ENCODE results near the gene MIDN.

MIDN gene

DNA sequence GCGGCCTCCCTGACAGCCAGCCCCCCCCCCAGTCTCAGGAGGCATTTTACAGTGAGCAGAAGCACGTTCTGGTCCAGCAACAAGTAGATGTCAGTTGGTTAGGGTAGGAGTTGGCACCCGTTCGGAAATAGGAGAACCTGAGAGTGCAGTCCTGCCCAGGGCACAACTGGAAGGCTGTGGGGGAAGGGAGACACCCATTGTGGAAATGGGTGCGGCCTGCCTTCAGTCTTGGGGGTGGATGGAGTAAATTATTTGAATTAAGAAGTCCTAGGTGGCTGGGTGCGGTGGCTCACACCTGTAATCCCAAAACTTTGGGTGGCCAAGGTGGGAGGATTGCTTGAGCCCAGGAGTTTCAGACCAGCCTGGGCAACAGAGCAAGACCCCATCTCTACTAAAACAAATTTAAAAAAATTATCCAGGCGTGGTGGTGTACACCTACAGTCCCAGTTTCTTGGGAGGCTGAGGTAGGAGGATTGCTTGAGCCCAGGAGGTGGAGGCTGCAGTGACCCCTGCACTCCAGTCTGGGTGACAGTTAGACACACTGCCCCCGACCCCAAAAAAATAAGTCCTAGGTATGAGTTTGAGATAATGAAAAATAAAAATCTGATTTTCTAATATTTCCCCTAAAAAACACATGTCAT, 21.9 kb downstream of the MIDN start:
- Histone ChIP-seq H3K27ac (ENCODE audit: low read depth, low read length) (peak overlapping the region; percentile 97), H2AK5ac (ENCODE audit: low read length) (peak overlapping the region; percentile 55), H2BK5ac (ENCODE audit: low read length) (peak overlapping the region; percentile 94), H3K4ac (ENCODE audit: low read depth, low read length) (no peak overlapping the region), H3K79me2 (ENCODE audit: control insufficient read depth, insufficient read depth, low read length) (peaks cover 36% of the 10 kb centered on the region), H3K4me3 (ENCODE audit: low read length) (peak overlapping the region; percentile 73), H3K79me1 (ENCODE audit: low read length) (peaks cover 13% of the 10 kb centered on the region), H2BK15ac (replicated peaks; ENCODE audit: low read depth) (no peak overlapping the region), H3K4me1 (ENCODE audit: control insufficient read depth, low read depth, low read length) (peaks cover 2% of the 10 kb centered on the region), H3K36me3 (ENCODE audit: control insufficient read depth, insufficient read depth, low read length) (peaks cover 10% of the 10 kb centered on the region), H3K9ac (ENCODE audit: low read length) (peak overlapping the region; percentile 96), H3K4me2 (ENCODE audit: low read length) (peak overlapping the region; percentile 67), H2BK120ac (ENCODE audit: low read depth, low read length) (no peak overlapping the region), H3K23ac (ENCODE audit: low read length) (peak overlapping the region; percentile 6), H3K27me3 (ENCODE audit: insufficient read depth, low read length, poor library complexity) (no peaks in the 10 kb centered on the region), H4K8ac (ENCODE audit: low read depth, low read length) (no peak overlapping the region), H4K5ac (ENCODE audit: low read length) (no peak overlapping the region), H3K56ac (ENCODE audit: low read length) (peak overlapping the region; percentile 98), H3K18ac (ENCODE audit: low read length) (peak overlapping the region; percentile 6)
- DNase-seq, result no peak
- no CpG with 5 or more reads among the region's 8 CpGs for WGBS (ENCODE audit: extremely low coverage, insufficient coverage, low lambda C conversion rate)

DNA sequence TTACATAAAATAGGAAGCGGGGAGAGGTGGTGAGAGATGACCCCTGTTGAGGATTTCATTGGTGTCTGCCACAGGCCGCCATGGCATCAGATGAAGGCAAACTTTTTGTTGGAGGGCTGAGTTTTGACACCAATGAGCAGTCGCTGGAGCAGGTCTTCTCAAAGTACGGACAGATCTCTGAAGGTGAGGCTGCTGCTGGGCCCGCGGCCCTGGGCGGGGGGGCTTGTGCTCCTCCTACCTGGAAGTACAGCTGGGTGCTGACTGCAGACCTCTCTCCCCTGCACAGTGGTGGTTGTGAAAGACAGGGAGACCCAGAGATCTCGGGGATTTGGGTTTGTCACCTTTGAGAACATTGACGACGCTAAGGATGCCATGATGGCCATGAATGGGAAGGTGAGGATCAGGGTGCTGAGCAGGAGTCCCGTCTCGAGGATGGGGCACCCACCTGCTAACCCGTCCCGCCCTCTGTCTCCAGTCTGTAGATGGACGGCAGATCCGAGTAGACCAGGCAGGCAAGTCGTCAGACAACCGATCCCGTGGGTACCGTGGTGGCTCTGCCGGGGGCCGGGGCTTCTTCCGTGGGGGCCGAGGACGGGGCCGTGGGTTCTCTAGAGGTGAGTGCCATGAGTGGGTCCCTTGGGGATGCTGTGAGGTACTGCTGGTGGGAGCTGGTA, 22.6 kb downstream of the MIDN start:
- Histone ChIP-seq H3K23ac (ENCODE audit: low read length) (no peak overlapping the region), H2AK5ac (ENCODE audit: low read length) (no peak overlapping the region), H2BK15ac (replicated peaks; ENCODE audit: low read depth) (no peak overlapping the region), H3K18ac (ENCODE audit: low read length) (no peak overlapping the region), H3K4me2 (ENCODE audit: low read length) (peak overlapping the region; percentile 4), H3K27ac (ENCODE audit: low read depth, low read length) (no peak overlapping the region), H4K5ac (ENCODE audit: low read length) (no peak overlapping the region), H3K36me3 (ENCODE audit: control insufficient read depth, insufficient read depth, low read length) (peaks cover 10% of the 10 kb centered on the region), H3K9ac (ENCODE audit: low read length) (peak overlapping the region; percentile 96), H3K4me1 (ENCODE audit: control insufficient read depth, low read depth, low read length) (peaks cover under 1% of the 10 kb centered on the region), H2BK5ac (ENCODE audit: low read length) (no peak overlapping the region), H2BK120ac (ENCODE audit: low read depth, low read length) (no peak overlapping the region), H3K79me1 (ENCODE audit: low read length) (peaks cover 13% of the 10 kb centered on the region), H3K4me3 (ENCODE audit: low read length) (no peak overlapping the region), H3K4ac (ENCODE audit: low read depth, low read length) (no peak overlapping the region), H3K56ac (ENCODE audit: low read length) (peak overlapping the region; percentile 18), H3K27me3 (ENCODE audit: insufficient read depth, low read length, poor library complexity) (no peaks in the 10 kb centered on the region), H3K79me2 (ENCODE audit: control insufficient read depth, insufficient read depth, low read length) (peaks cover 36% of the 10 kb centered on the region), H4K8ac (ENCODE audit: low read depth, low read length) (no peak overlapping the region)
- no CpG with 5 or more reads among the region's 26 CpGs for WGBS (ENCODE audit: extremely low coverage, insufficient coverage, low lambda C conversion rate)
- no peak for DNase-seq

DNA sequence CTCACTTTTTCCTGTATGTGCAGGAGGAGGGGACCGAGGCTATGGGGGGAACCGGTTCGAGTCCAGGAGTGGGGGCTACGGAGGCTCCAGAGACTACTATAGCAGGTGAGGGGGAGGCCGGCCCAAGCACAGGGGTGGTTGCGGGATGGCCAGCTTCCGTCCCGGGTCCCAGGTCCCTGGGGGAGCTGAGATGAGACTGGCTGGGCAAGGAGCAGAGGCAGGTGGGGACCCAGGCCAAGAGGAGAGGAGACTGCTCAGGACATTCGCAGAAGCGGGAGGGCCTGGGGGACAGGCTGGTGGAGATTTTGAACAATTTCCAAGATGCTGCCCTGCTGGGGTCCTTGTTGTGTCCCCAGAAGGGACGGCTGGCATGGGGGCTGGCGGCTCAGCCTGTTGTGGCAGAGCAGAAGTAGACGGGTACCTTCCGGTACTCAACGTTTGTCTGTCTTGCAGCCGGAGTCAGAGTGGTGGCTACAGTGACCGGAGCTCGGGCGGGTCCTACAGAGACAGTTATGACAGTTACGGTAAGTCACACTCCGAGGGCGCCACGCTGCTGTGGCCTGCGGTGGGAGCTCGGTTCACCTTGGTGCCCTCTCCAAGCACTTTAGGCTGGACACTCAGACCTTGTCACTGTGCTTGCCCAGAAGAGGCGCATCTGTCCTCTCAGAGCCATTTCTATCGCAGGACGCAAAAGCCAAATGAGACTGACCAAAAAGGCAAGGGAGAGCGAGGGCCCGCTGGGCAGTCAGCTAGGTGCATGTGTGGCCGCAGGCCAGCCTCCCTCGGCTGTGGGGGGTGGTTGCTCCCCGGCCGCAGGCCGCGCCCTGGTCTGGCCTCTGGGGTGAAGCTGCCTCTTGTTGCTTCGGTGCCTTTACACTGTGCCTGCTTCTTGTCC, 23.4 kb downstream of the MIDN start:
- peak overlapping the region; percentile 96 for H3K9ac ChIP-seq (ENCODE audit: low read length)
- peaks cover 42% of the 10 kb centered on the region for H3K79me2 ChIP-seq (ENCODE audit: control insufficient read depth, insufficient read depth, low read length)
- H3K4ac ChIP-seq (ENCODE audit: low read depth, low read length), result no peak overlapping the region
- H3K4me3 ChIP-seq (ENCODE audit: low read length), result no peak overlapping the region
- peak overlapping the region; percentile 18 for H3K56ac ChIP-seq (ENCODE audit: low read length)
- no peak overlapping the region for H3K27ac ChIP-seq (ENCODE audit: low read depth, low read length)
- no peaks in the 10 kb centered on the region for H3K27me3 ChIP-seq (ENCODE audit: insufficient read depth, low read length, poor library complexity)
- no peak overlapping the region for H2BK15ac ChIP-seq (replicated peaks; ENCODE audit: low read depth)
- no peak overlapping the region for H3K18ac ChIP-seq (ENCODE audit: low read length)
- H4K5ac ChIP-seq (ENCODE audit: low read length), result no peak overlapping the region
- H3K36me3 ChIP-seq (ENCODE audit: control insufficient read depth, insufficient read depth, low read length), result peaks cover 10% of the 10 kb centered on the region
- H3K79me1 ChIP-seq (ENCODE audit: low read length), result peaks cover 17% of the 10 kb centered on the region
- WGBS (ENCODE audit: extremely low coverage, insufficient coverage, low lambda C conversion rate), result no CpG with 5 or more reads among the region's 37 CpGs
- no peak overlapping the region for H3K4me2 ChIP-seq (ENCODE audit: low read length)
- H4K8ac ChIP-seq (ENCODE audit: low read depth, low read length), result no peak overlapping the region
- H2AK5ac ChIP-seq (ENCODE audit: low read length), result no peak overlapping the region
- H2BK5ac ChIP-seq (ENCODE audit: low read length), result no peak overlapping the region
- no peaks in the 10 kb centered on the region for H3K4me1 ChIP-seq (ENCODE audit: control insufficient read depth, low read depth, low read length)
- H3K23ac ChIP-seq (ENCODE audit: low read length), result no peak overlapping the region
- H2BK120ac ChIP-seq (ENCODE audit: low read depth, low read length), result no peak overlapping the region
- no peak for DNase-seq

DNA sequence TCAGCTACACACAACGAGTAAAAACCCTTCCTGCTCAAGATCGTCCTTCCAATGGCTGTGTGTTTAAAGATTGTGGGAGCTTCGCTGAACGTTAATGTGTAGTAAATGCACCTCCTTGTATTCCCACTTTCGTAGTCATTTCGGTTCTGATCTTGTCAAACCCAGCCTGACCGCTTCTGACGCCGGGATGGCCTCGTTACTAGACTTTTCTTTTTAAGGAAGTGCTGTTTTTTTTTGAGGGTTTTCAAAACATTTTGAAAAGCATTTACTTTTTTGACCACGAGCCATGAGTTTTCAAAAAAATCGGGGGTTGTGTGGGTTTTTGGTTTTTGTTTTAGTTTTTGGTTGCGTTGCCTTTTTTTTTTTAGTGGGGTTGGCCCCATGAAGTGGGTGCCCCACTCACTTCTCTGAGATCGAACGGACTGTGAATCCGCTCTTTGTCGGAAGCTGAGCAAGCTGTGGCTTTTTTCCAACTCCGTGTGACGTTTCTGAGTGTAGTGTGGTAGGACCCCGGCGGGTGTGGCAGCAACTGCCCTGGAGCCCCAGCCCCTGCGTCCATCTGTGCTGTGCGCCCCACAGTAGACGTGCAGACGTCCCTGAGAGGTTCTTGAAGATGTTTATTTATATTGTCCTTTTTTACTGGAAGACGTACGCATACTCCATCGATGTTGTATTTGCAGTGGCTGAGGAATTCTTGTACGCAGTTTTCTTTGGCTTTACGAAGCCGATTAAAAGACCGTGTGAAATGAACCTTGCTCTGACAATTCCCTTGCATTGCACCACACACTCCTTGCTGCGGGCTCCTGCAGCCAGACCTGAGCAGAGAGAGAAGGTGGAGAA, 24.3 kb downstream of the MIDN start:
- Histone ChIP-seq H3K79me2 (ENCODE audit: control insufficient read depth, insufficient read depth, low read length) (peaks cover 43% of the 10 kb centered on the region), H3K36me3 (ENCODE audit: control insufficient read depth, insufficient read depth, low read length) (peaks cover 10% of the 10 kb centered on the region), H3K4me1 (ENCODE audit: control insufficient read depth, low read depth, low read length) (no peaks in the 10 kb centered on the region), H3K23ac (ENCODE audit: low read length) (no peak overlapping the region), H2AK5ac (ENCODE audit: low read length) (no peak overlapping the region), H2BK120ac (ENCODE audit: low read depth, low read length) (no peak overlapping the region), H3K27ac (ENCODE audit: low read depth, low read length) (no peak overlapping the region), H3K18ac (ENCODE audit: low read length) (no peak overlapping the region), H2BK15ac (replicated peaks; ENCODE audit: low read depth) (no peak overlapping the region), H4K8ac (ENCODE audit: low read depth, low read length) (no peak overlapping the region), H2BK5ac (ENCODE audit: low read length) (no peak overlapping the region), H3K56ac (ENCODE audit: low read length) (no peak overlapping the region), H4K5ac (ENCODE audit: low read length) (no peak overlapping the region), H3K9ac (ENCODE audit: low read length) (peak overlapping the region; percentile 49), H3K79me1 (ENCODE audit: low read length) (peaks cover 18% of the 10 kb centered on the region), H3K27me3 (ENCODE audit: insufficient read depth, low read length, poor library complexity) (no peaks in the 10 kb centered on the region), H3K4me3 (ENCODE audit: low read length) (no peak overlapping the region), H3K4ac (ENCODE audit: low read depth, low read length) (no peak overlapping the region), H3K4me2 (ENCODE audit: low read length) (no peak overlapping the region)
- no peak for DNase-seq
- WGBS (ENCODE audit: extremely low coverage, insufficient coverage, low lambda C conversion rate), result no CpG with 5 or more reads among the region's 33 CpGs

DNA sequence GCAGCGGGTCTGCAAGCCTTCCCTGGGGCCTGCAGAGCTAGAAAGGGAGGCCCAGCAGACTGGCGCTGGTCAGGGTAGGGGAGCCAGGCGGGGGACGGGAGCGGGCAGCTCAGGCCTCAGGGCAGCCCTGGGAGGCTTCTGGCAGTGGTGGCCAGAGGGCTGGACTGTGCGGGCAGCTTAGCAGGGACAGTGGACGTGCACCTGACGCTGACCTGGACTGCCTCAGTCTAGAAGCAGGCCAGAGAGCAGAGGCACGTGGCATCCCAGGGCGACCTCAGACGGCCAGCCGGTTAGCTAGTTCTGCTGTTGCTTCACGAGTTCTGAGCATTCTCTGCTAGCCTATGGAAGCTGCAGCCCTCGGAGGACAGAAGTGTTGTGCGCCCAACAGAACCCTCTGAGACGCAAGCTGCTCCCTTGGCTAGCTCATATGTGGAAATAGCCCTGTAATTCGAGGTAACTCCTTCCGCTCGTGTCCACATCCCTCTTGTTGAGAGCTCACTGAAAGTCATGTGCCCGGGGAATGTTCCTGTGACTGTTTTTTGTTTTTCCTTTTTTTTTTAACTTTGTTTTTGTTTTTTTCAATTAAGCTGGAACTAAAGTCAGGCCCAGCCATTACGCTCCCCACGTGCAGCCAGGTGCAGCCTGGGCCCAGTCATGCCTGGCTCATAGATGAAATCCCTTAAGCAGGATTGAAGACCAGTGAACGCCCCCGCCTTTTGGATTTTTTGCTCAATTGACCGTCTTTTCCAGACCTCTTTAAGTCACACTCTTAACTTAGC, 25.1 kb downstream of the MIDN start:
- H2AK5ac ChIP-seq (ENCODE audit: low read length), result no peak overlapping the region
- no peak overlapping the region for H4K8ac ChIP-seq (ENCODE audit: low read depth, low read length)
- H4K5ac ChIP-seq (ENCODE audit: low read length), result no peak overlapping the region
- no peak overlapping the region for H3K27ac ChIP-seq (ENCODE audit: low read depth, low read length)
- no peak overlapping the region for H3K56ac ChIP-seq (ENCODE audit: low read length)
- H3K4me2 ChIP-seq (ENCODE audit: low read length), result no peak overlapping the region
- peak overlapping the region; percentile 17 for H3K9ac ChIP-seq (ENCODE audit: low read length)
- H3K4me1 ChIP-seq (ENCODE audit: control insufficient read depth, low read depth, low read length), result no peaks in the 10 kb centered on the region
- no peak overlapping the region for H2BK120ac ChIP-seq (ENCODE audit: low read depth, low read length)
- no peak overlapping the region for H2BK5ac ChIP-seq (ENCODE audit: low read length)
- H3K36me3 ChIP-seq (ENCODE audit: control insufficient read depth, insufficient read depth, low read length), result peaks cover 10% of the 10 kb centered on the region
- no peaks in the 10 kb centered on the region for H3K27me3 ChIP-seq (ENCODE audit: insufficient read depth, low read length, poor library complexity)
- peaks cover 18% of the 10 kb centered on the region for H3K79me1 ChIP-seq (ENCODE audit: low read length)
- no peak overlapping the region for H3K4ac ChIP-seq (ENCODE audit: low read depth, low read length)
- H3K23ac ChIP-seq (ENCODE audit: low read length), result no peak overlapping the region
- no peak overlapping the region for H3K4me3 ChIP-seq (ENCODE audit: low read length)
- DNase-seq, result no peak
- no peak overlapping the region for H3K18ac ChIP-seq (ENCODE audit: low read length)
- WGBS (ENCODE audit: extremely low coverage, insufficient coverage, low lambda C conversion rate), result no CpG with 5 or more reads among the region's 25 CpGs
- H2BK15ac ChIP-seq (replicated peaks; ENCODE audit: low read depth), result no peak overlapping the region
- H3K79me2 ChIP-seq (ENCODE audit: control insufficient read depth, insufficient read depth, low read length), result peaks cover 43% of the 10 kb centered on the region

All from mesendoderm (in vitro differentiated cells).